ENCODE measurements around the gene SHB.

SHB gene

GRCh38 chr9:37947977-37948376 lies 121.0 kb downstream of the SHB start:
- DNase-seq, result no peak

- no peak for DNase-seq
Observed at GRCh38 chr9:37947471-37947870, 121.6 kb downstream of the SHB start.

- no peak for DNase-seq
Observed at GRCh38 chr9:37946971-37947370, 122.1 kb downstream of the SHB start.

- no peak for DNase-seq
Observed at GRCh38 chr9:37946041-37946440, 123.0 kb downstream of the SHB start.

- no peak for DNase-seq
Observed at GRCh38 chr9:37944671-37945481, 124.2 kb downstream of the SHB start.

- no peak for DNase-seq
Observed at GRCh38 chr9:37944266-37944650, 124.8 kb downstream of the SHB start.

GRCh38 chr9:37943345-37944265 lies 125.4 kb downstream of the SHB start:
- no peak for DNase-seq

GRCh38 chr9:37942621-37943344 lies 126.2 kb downstream of the SHB start:
- no peak for DNase-seq

GRCh38 chr9:37941253-37941652 lies 127.8 kb downstream of the SHB start:
- no peak for DNase-seq

GRCh38 chr9:37939575-37940095 lies 129.4 kb downstream of the SHB start:
- no peak for DNase-seq

GRCh38 chr9:37938121-37938891 lies 130.7 kb downstream of the SHB start:
- DNase-seq, result no peak

- DNase-seq, result no peak
Observed at GRCh38 chr9:37937366-37937765, 131.7 kb downstream of the SHB start.

- no peak for DNase-seq
Observed at GRCh38 chr9:37936965-37937364, 132.1 kb downstream of the SHB start.

GRCh38 chr9:37936376-37936775 lies 132.7 kb downstream of the SHB start:
- DNase-seq, result no peak

GRCh38 chr9:37935096-37935495 lies 133.9 kb downstream of the SHB start:
- no peak for DNase-seq

GRCh38 chr9:37931592-37931991 lies 137.4 kb downstream of the SHB start:
- DNase-seq, result no peak

- no peak for DNase-seq
Observed at GRCh38 chr9:37929441-37929895, 139.6 kb downstream of the SHB start.

- DNase-seq, result no peak
Observed at GRCh38 chr9:37928552-37929430, 140.2 kb downstream of the SHB start.

- no peak for DNase-seq
Observed at GRCh38 chr9:37927601-37928551, 141.2 kb downstream of the SHB start.

GRCh38 chr9:37927132-37927531 lies 141.9 kb downstream of the SHB start:
- no peak for DNase-seq

All from DMS 273 treated with DMSO at 0.1 percent for 48 hours (cell line).